ENCODE results near the gene APCDD1L. TPM values are rescaled to one million over a fixed set of nuclear protein-coding genes. Genes with fewer than 3 reads are reported as not detected.

APCDD1L gene
- total and polyA plus RNA-seq, 2 experiments from 2014 or later = 16.6 to 25.6 TPM

DNA sequence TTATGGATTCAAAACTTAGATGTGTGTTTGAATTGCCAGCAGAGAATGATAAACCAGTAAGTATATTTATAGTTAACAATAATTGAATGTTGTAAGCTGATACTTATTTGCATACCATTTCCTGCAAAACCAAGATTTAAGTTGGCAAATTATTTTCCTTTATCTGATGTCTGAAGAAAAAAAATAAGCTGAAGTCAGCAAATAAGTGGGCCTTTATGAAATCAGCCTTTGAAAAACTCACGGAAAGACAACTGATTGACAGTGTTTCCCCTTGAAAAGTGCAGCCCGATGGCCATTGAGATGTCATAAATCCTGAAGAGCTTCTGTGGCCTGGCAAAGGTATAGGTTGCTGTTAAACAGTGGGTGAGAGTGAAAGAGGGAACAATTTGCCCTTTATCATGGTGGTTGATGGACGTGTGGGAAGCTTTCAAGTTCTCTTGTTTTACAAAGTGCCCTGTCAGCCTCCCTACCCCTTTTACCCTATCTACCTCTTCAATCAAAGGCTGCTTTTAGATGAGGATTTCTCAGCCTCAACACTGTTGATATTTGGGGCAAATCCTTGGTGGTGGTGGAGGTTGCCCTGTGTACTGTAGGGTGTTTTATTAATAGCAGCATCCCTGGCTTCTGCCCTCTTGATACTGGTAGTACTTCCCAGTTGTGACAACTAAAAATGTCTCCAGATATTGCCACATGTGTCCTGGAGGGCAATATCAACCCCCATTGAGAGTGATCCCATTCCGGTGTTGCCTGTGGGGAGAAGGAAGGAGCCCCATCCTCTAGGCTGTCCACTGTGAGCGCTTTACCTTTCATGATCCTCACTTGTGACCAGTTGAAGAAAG lies 76.0 kb downstream of the APCDD1L start:
- peaks cover 3% of the 10 kb centered on the region; the same call in 1 of the 2 replicates for H3K36me3 ChIP-seq (ENCODE audit: low read depth)
- in situ Hi-C loops (cut with MboI) = no loop called here
- WGBS, 2 experiments (ENCODE audit: low coverage in 1 of 2, low lambda C conversion rate in 2 of 2, missing lambda C conversion rate in 2 of 2) = 86 to 88% methylated on average over 5 of the region's 5 CpGs

DNA sequence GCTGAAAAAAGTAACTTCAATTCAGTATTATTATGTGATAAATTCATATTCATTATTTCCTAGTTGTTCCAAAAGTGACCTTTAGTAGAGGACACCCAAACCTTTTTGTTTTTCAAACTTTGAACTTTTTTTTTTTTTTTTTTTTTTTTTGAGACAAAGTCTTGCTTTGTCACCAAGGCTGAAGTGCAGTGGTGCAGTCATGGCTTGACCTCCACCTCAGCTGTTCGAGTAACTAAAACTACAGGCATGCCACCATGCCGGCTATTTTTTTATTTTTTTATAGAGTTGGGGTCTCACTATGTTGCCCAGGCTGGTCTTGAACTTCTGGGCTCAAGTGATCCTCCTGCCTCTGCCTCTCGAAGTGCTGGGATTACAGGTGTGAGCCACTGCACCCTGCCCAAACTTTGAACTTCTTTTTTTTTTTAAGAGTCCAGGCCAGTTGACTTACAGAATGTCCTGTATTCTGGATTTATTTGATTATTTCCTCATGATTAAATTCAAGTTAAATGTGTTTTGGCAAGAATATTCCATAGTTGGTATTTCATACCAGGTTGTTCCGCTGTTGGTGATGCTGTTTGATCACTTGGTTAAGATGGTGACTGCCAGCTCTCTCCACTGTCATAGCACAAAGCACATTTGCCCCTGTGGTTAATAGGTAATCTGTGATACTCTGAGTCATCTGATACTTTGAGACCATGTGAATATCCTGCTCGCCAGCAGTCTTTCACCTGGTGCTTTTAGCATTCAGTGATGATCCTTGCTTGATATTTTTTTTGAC lies 78.1 kb downstream of the APCDD1L start:
- DNase-seq = no peak
- H3K9me3 ChIP-seq (ENCODE audit: low read depth) = no peaks in the 10 kb centered on the region
- H2AFZ ChIP-seq = no peak overlapping the region
- in situ Hi-C loops (cut with MboI) = no loop called here
- no peak overlapping the region for H3K27ac ChIP-seq
- peaks cover 6% of the 10 kb centered on the region for H4K20me1 ChIP-seq (ENCODE audit: insufficient read depth)
- TF ChIP-seq EZH2phosphoT487 (IDR thresholded peaks at IDR 0.05; ENCODE audit: insufficient read depth, low read depth) (no peak), EZH2 (IDR thresholded peaks at IDR 0.05; ENCODE audit: insufficient read depth, poor library complexity, severe bottlenecking) (no peak)
- H3K4me3 ChIP-seq = no peak overlapping the region
- H3K4me1 ChIP-seq (ENCODE audit: insufficient read depth) = peaks cover 9% of the 10 kb centered on the region
- H3F3A ChIP-seq (ENCODE audit: insufficient read depth) = peaks cover 11% of the 10 kb centered on the region; the same call in 1 of the 2 replicates
- 96 to 99% methylated on average over 5 of the region's 5 CpGs for WGBS, 2 experiments (ENCODE audit: low coverage in 1 of 2, low lambda C conversion rate in 2 of 2, missing lambda C conversion rate in 2 of 2)
- no peaks in the 10 kb centered on the region for H3K9me2 ChIP-seq (ENCODE audit: insufficient read depth)
- no peak overlapping the region for H3K9ac ChIP-seq
- H3K27me3 ChIP-seq (replicated peaks; ENCODE audit: insufficient read depth) = no peaks in the 10 kb centered on the region
- peaks cover 3% of the 10 kb centered on the region; the same call in 1 of the 2 replicates for H3K36me3 ChIP-seq (ENCODE audit: low read depth)
- peaks cover 100% of the 10 kb centered on the region for H3K79me2 ChIP-seq (ENCODE audit: insufficient read depth)
- H3K4me2 ChIP-seq (ENCODE audit: unreplicated experiment) = no peak overlapping the region

More for the DNA sequence above, 76.0 kb downstream of the APCDD1L start:
- no peaks in the 10 kb centered on the region for H3K9me2 ChIP-seq (ENCODE audit: insufficient read depth)
- H3K9me3 ChIP-seq (ENCODE audit: low read depth) = no peaks in the 10 kb centered on the region
- peaks cover 97% of the 10 kb centered on the region for H3K79me2 ChIP-seq (ENCODE audit: insufficient read depth)
- no peak overlapping the region for H2AFZ ChIP-seq
- no peak overlapping the region for H3K27ac ChIP-seq
- H3K27me3 ChIP-seq (replicated peaks; ENCODE audit: insufficient read depth) = no peaks in the 10 kb centered on the region
- peaks cover 2% of the 10 kb centered on the region for H4K20me1 ChIP-seq (ENCODE audit: insufficient read depth)
- no peak for DNase-seq
- H3K4me3 ChIP-seq = no peak overlapping the region
- 0 out of 2 replicates have a peak, but pooled peaks cover under 1% of the 10 kb centered on the region for H3K4me1 ChIP-seq (ENCODE audit: insufficient read depth)
- H3F3A ChIP-seq (ENCODE audit: insufficient read depth) = peaks cover 7% of the 10 kb centered on the region; the same call in 1 of the 2 replicates
- no peak overlapping the region for H3K9ac ChIP-seq
- TF ChIP-seq EZH2 (IDR thresholded peaks at IDR 0.05; ENCODE audit: insufficient read depth, poor library complexity, severe bottlenecking) = no peak
- TF ChIP-seq EZH2phosphoT487 (IDR thresholded peaks at IDR 0.05; ENCODE audit: insufficient read depth, low read depth) = no peak
- H3K4me2 ChIP-seq (ENCODE audit: unreplicated experiment) = no peak overlapping the region

DNA sequence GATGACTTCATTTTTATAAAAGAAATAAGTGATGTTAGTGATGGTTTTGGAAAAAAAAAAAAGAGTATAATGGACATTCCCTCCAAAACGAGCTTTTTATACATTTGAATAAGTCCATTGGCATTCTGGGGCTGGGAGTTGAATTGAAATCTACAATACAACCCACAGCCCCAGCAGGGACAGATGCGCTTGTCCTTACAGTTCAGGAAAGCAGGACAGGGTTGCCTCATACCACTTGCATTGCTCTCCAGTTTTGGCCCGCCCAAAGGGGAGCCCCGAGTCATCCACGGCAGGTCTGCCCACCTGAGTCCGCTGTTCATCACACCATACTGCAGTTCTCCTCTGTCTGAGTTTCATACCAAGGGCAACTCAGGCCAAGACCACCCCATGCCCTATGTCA lies 80.0 kb downstream of the APCDD1L start:
- DNase-seq = no peak
- H3F3A ChIP-seq (ENCODE audit: insufficient read depth) = peaks cover 11% of the 10 kb centered on the region; the same call in 1 of the 2 replicates
- H3K4me2 ChIP-seq (ENCODE audit: unreplicated experiment) = no peak overlapping the region
- no peak overlapping the region for H3K9ac ChIP-seq
- in situ Hi-C loops (cut with MboI) = no loop called here
- peaks cover 18% of the 10 kb centered on the region for H3K4me1 ChIP-seq (ENCODE audit: insufficient read depth)
- no peaks in the 10 kb centered on the region for H3K9me2 ChIP-seq (ENCODE audit: insufficient read depth)
- peaks cover 3% of the 10 kb centered on the region; the same call in 1 of the 2 replicates for H3K36me3 ChIP-seq (ENCODE audit: low read depth)
- peaks cover 100% of the 10 kb centered on the region for H3K79me2 ChIP-seq (ENCODE audit: insufficient read depth)
- TF ChIP-seq EZH2 (IDR thresholded peaks at IDR 0.05; ENCODE audit: insufficient read depth, poor library complexity, severe bottlenecking) (no peak), EZH2phosphoT487 (IDR thresholded peaks at IDR 0.05; ENCODE audit: insufficient read depth, low read depth) (no peak)
- WGBS, 2 experiments (ENCODE audit: low coverage in 1 of 2, low lambda C conversion rate in 2 of 2, missing lambda C conversion rate in 2 of 2) = 81% methylated on average over 6 of the region's 6 CpGs
- H4K20me1 ChIP-seq (ENCODE audit: insufficient read depth) = peaks cover 8% of the 10 kb centered on the region
- H3K27ac ChIP-seq = no peak overlapping the region
- H3K4me3 ChIP-seq = no peak overlapping the region
- no peaks in the 10 kb centered on the region for H3K9me3 ChIP-seq (ENCODE audit: low read depth)
- no peak overlapping the region for H2AFZ ChIP-seq
- H3K27me3 ChIP-seq (replicated peaks; ENCODE audit: insufficient read depth) = no peaks in the 10 kb centered on the region

DNA sequence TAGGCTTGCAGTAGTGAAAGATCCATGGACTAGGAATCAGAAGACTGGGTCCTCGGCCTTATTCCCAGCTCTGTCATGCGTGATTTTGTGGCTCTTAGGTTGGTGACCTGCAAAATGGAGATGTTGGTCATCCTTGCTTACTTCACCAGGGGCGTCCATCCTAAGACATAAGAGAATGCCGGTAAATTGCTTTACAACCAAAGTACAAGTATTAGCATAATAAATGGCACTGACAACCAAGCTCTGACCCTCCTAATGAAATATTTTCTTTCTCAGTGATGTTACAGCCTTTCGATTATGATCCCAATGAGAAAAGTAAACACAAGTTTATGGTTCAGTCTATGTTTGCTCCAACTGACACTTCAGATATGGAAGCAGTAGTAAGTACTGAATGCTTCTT lies 80.9 kb downstream of the APCDD1L start:
- Histone ChIP-seq H3K27ac (peak overlapping the region; percentile 22; the same call in 1 of the 2 replicates), H3K4me1 (ENCODE audit: insufficient read depth) (peaks cover 18% of the 10 kb centered on the region), H3K9me2 (ENCODE audit: insufficient read depth) (no peaks in the 10 kb centered on the region), H2AFZ (no peak overlapping the region), H3F3A (ENCODE audit: insufficient read depth) (peaks cover 11% of the 10 kb centered on the region; the same call in 1 of the 2 replicates), H3K4me3 (no peak overlapping the region), H3K79me2 (ENCODE audit: insufficient read depth) (peaks cover 100% of the 10 kb centered on the region), H3K9me3 (ENCODE audit: low read depth) (no peaks in the 10 kb centered on the region), H3K36me3 (ENCODE audit: low read depth) (peaks cover 3% of the 10 kb centered on the region; the same call in 1 of the 2 replicates), H3K9ac (no peak overlapping the region), H3K27me3 (replicated peaks; ENCODE audit: insufficient read depth) (no peaks in the 10 kb centered on the region), H3K4me2 (ENCODE audit: unreplicated experiment) (no peak overlapping the region), H4K20me1 (ENCODE audit: insufficient read depth) (peaks cover 10% of the 10 kb centered on the region)
- in situ Hi-C loops (cut with MboI) = no loop called here
- DNase-seq = no peak
- WGBS, 2 experiments (ENCODE audit: low coverage in 1 of 2, low lambda C conversion rate in 2 of 2, missing lambda C conversion rate in 2 of 2) = 91 to 96% methylated on average over 5 of the region's 5 CpGs
- no peak for TF ChIP-seq EZH2phosphoT487 (IDR thresholded peaks at IDR 0.05; ENCODE audit: insufficient read depth, low read depth)
- TF ChIP-seq EZH2 (IDR thresholded peaks at IDR 0.05; ENCODE audit: insufficient read depth, poor library complexity, severe bottlenecking) = no peak
